NT2/D1 (cell line): ENCODE data around the gene PRRC2A.

ENCODE experiments used
- SUZ12 ChIP-seq: IDR thresholded peaks from 2 replicates; pipeline ENCODE4 v1.6.1; 2011; ENCODE audit not compliant: insufficient read length, insufficient read depth; ENCODE audit errors: extremely low read depth
- YY1 ChIP-seq: IDR thresholded peaks from 2 replicates; pipeline ENCODE4 v1.6.1; 2011; ENCODE audit not compliant: insufficient read length, insufficient read depth
- ZNF274 ChIP-seq: IDR thresholded peaks from 2 replicates; pipeline ENCODE4 v1.6.1; 2011; ENCODE audit warnings: mild to moderate bottlenecking, low read depth, low read length

DNA sequence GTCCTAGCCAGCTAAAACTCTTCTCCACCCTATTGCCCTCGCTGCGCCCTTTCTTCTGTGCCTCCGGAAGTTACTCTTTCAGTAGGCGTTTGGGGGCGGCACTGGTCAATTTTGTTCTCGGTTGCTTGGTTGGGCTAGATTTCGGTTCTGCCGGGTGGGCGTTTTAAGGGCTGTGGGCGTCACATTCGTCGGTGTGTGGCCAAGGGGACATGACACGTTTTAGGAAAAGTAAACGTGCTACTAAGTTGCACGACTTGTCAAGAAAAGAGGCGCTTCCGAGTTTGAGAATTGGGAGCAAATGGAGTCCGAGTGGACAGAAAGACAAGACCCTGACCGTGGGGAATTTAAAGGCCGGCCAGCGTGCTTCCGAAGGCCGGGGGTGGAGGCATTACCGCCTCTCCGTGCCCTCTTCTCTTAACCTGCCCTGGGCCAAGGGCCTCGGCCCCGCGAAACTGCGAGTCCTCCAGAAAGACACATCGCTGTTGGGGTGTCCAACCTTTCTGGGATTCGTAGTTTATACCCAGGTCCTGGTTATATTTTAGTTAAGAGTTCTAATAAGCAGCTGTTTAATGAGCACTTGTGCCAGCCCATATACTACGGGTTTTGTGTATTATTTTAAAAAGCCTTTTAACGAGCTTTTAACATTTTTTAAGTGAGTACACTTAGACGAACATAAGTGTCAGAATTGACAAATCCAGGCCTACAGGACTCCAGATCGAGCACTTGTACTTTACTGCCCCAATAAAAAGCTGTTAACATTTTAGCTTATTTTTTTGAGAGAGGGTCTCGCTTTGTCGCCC is 32.6 kb downstream of the PRRC2A start:
- TF ChIP-seq ZNF274 (no peak), YY1 (no peak), SUZ12 (no peak)
